NCI-H2196 (cell line): ENCODE measurements around the gene SRC.
"Not testable (repeated sequence)": the region's sequence is repeated elsewhere in the genome, so short reads cannot be mapped to it uniquely, and the experiment has no call there.

Experiments
- DNase-seq: peaks from one replicate; lab custom pipeline; 2025; ENCODE audit not compliant: unreplicated experiment; lab: John Stamatoyannopoulos, UW

Gene SRC

GRCh38 chr20:37336369-37337207 is 9.4 kb upstream of the SRC start:
- no peak for DNase-seq

GRCh38 chr20:37337208-37337991 is 8.5 kb upstream of the SRC start:
- no peak for DNase-seq

GRCh38 chr20:37338380-37338779 is 7.6 kb upstream of the SRC start:
- DNase-seq = not testable (repeated sequence)

GRCh38 chr20:37339208-37339607 is 6.7 kb upstream of the SRC start:
- no peak for DNase-seq

GRCh38 chr20:37339764-37340109 is 6.2 kb upstream of the SRC start:
- not testable (repeated sequence) for DNase-seq

- DNase-seq = no peak
Measured at GRCh38 chr20:37340998-37341397, 4.9 kb upstream of the SRC start.

GRCh38 chr20:37341632-37342031 is 4.3 kb upstream of the SRC start:
- DNase-seq = no peak

- DNase-seq = no peak
Measured at GRCh38 chr20:37342231-37343177, 3.4 kb upstream of the SRC start.

- no peak for DNase-seq
Measured at GRCh38 chr20:37343212-37343993, 2.5 kb upstream of the SRC start.

GRCh38 chr20:37343994-37344355 is 2.0 kb upstream of the SRC start:
- DNase-seq = no peak

GRCh38 chr20:37344506-37345338 is 1.2 kb upstream of the SRC start:
- no peak for DNase-seq

- DNase-seq = no peak
Measured at GRCh38 chr20:37346236-37346534, 245 bp downstream of the SRC start.

- DNase-seq = no peak
Measured at GRCh38 chr20:37346535-37347346, 801 bp downstream of the SRC start.

- DNase-seq = no peak
Measured at GRCh38 chr20:37347347-37347823, 1.4 kb downstream of the SRC start.

- DNase-seq = no peak
Measured at GRCh38 chr20:37347891-37348791, 2.2 kb downstream of the SRC start.

GRCh38 chr20:37348792-37349516 is 3.0 kb downstream of the SRC start:
- no peak for DNase-seq
